H9 (cell line): ENCODE data around the gene CLDN22. TPM values are rescaled to one million over a fixed set of nuclear protein-coding genes. Genes with fewer than 3 reads are reported as not detected.

Experiments
- DNase-seq: peaks from one replicate; pipeline ENCODE4 v3.0.0-alpha.2; 2017
- H2AFZ ChIP-seq: one replicate; pipeline ENCODE4 v1.6.1; 2013; ENCODE audit warnings: mild to moderate bottlenecking, low read length, control low read depth, moderate library complexity
- H2AK5ac ChIP-seq: 2 replicates; pipeline ENCODE4 v1.6.1; 2013; ENCODE audit warnings: low read length, control low read depth, mixed read lengths; ENCODE audit not compliant: insufficient read length
- H2BK120ac ChIP-seq: one replicate; pipeline ENCODE4 v1.6.1; 2013; ENCODE audit warnings: low read depth, mild to moderate bottlenecking, low read length, control low read depth, inconsistent platforms; ENCODE audit not compliant: poor library complexity, severe bottlenecking
- H2BK12ac ChIP-seq: 2 replicates; pipeline ENCODE4 v1.6.1; 2013; ENCODE audit warnings: low read length, control low read depth, mixed read lengths, low read depth; ENCODE audit not compliant: insufficient read length
- H2BK15ac ChIP-seq: 2 replicates; pipeline ENCODE4 v1.6.1; 2013; ENCODE audit warnings: low read depth, low read length, control low read depth
- H2BK20ac ChIP-seq: one replicate; pipeline ENCODE4 v1.6.1; 2013; ENCODE audit warnings: low read depth, mild to moderate bottlenecking, low read length, control low read depth, inconsistent platforms; ENCODE audit not compliant: poor library complexity, severe bottlenecking
- H2BK5ac ChIP-seq: 2 replicates; pipeline ENCODE4 v1.6.1; 2013; ENCODE audit warnings: low read length, control low read depth, mixed read lengths; ENCODE audit not compliant: insufficient read length
- H3K14ac ChIP-seq: 2 replicates; pipeline ENCODE4 v1.6.1; 2013; ENCODE audit warnings: low read length, control low read depth; ENCODE audit not compliant: insufficient read depth
- H3K18ac ChIP-seq: 2 replicates; pipeline ENCODE4 v1.6.1; 2013; ENCODE audit warnings: low read depth, mild to moderate bottlenecking, mixed read lengths, low read length, control low read depth; ENCODE audit not compliant: insufficient read length
- H3K23ac ChIP-seq: 2 replicates; pipeline ENCODE4 v1.6.1; 2013; ENCODE audit warnings: low read length, control low read depth, mixed read lengths, low read depth; ENCODE audit not compliant: insufficient read length
- H3K23me2 ChIP-seq: 2 replicates; pipeline ENCODE4 v1.6.1; 2013; ENCODE audit warnings: low read depth, mild to moderate bottlenecking, mixed read lengths, low read length, control low read depth; ENCODE audit not compliant: insufficient read length, poor library complexity, severe bottlenecking
- H3K27ac ChIP-seq: 2 replicates; pipeline ENCODE4 v1.5.1; 2013; ENCODE audit warnings: low read length, control low read depth, mixed read lengths, low read depth; ENCODE audit not compliant: insufficient read length
- H3K27me3 ChIP-seq: 2 replicates; pipeline ENCODE4 v1.6.1; 2013; ENCODE audit warnings: low read length, control low read depth, inconsistent platforms; ENCODE audit not compliant: insufficient read depth
- H3K4ac ChIP-seq: 2 replicates; pipeline ENCODE4 v1.6.1; 2013; ENCODE audit warnings: low read depth, mild to moderate bottlenecking, control low read depth, inconsistent platforms, low read length, moderate library complexity
- H3K4me1 ChIP-seq: 2 replicates; pipeline ENCODE4 v1.6.1; 2013; ENCODE audit warnings: low read length, control low read depth, inconsistent platforms; ENCODE audit not compliant: insufficient read depth
- H3K4me2 ChIP-seq: 2 replicates; pipeline ENCODE4 v1.6.1; 2013; ENCODE audit warnings: low read length, control low read depth, mixed read lengths; ENCODE audit not compliant: insufficient read length, insufficient read depth
- H3K56ac ChIP-seq: 2 replicates; pipeline ENCODE4 v1.6.1; 2013; ENCODE audit warnings: low read depth, mild to moderate bottlenecking, mixed read lengths, low read length, control low read depth; ENCODE audit not compliant: insufficient read length
- H3K79me1 ChIP-seq: 2 replicates; pipeline ENCODE4 v1.6.1; 2013; ENCODE audit warnings: low read depth, mild to moderate bottlenecking, moderate library complexity, low read length, control low read depth, inconsistent platforms; ENCODE audit not compliant: insufficient read depth, poor library complexity, severe bottlenecking
- H3K79me2 ChIP-seq: 2 replicates; pipeline ENCODE4 v1.6.1; 2013; ENCODE audit warnings: low read length, control low read depth, inconsistent platforms; ENCODE audit not compliant: insufficient read depth
- H3K9ac ChIP-seq: 2 replicates; pipeline ENCODE4 v1.6.1; 2013; ENCODE audit warnings: low read length, control low read depth, mixed read lengths; ENCODE audit not compliant: insufficient read length; ENCODE audit errors: extremely low read depth
- H3K9me3 ChIP-seq: one replicate; pipeline ENCODE4 v1.6.1; 2013; ENCODE audit warnings: low read depth, low read length, inconsistent platforms; ENCODE audit not compliant: control insufficient read depth
- H3T11ph ChIP-seq: one replicate; pipeline ENCODE4 v1.6.1; 2013; ENCODE audit warnings: mild to moderate bottlenecking, low read length, control low read depth, inconsistent platforms
- H4K20me1 ChIP-seq: one replicate; pipeline ENCODE4 v1.6.1; 2013; ENCODE audit not compliant: control insufficient read depth, insufficient read length, insufficient read depth
- H4K5ac ChIP-seq: 2 replicates; pipeline ENCODE4 v1.6.1; 2013; ENCODE audit warnings: low read depth, mild to moderate bottlenecking, mixed read lengths, low read length, control low read depth; ENCODE audit not compliant: insufficient read length
- H4K8ac ChIP-seq: replicated peaks from 2 replicates; pipeline ENCODE4 v1.6.1; 2013; ENCODE audit warnings: low read length, control low read depth, mixed read lengths, low read depth; ENCODE audit not compliant: insufficient read length
- H4K91ac ChIP-seq: 2 replicates; pipeline ENCODE4 v1.6.1; 2013; ENCODE audit warnings: low read depth, mild to moderate bottlenecking, moderate library complexity, mixed read lengths, low read length, control low read depth; ENCODE audit not compliant: insufficient read length
- H3K27ac Mint-ChIP-seq, 3 experiments: 2 replicates in 2 of 3; 3 replicates in 1 of 3; pipeline ENCODE4 v1.8.0; 2020 to 2021; ENCODE audit warnings: mixed read lengths in 3 of 3, mild to moderate bottlenecking in 1 of 3, moderate library complexity in 1 of 3
- H3K27me3 Mint-ChIP-seq: 2 replicates; pipeline ENCODE4 v1.8.0; 2021; ENCODE audit warnings: low read depth, mild to moderate bottlenecking, moderate library complexity, mixed read lengths
- H3K36me3 Mint-ChIP-seq, 3 experiments: 2 replicates in 2 of 3; 3 replicates in 1 of 3; pipeline ENCODE4 v1.8.0; 2020 to 2021; ENCODE audit warnings: low read depth in 3 of 3, mixed read lengths in 3 of 3; ENCODE audit not compliant: insufficient read depth in 1 of 3
- H3K4me1 Mint-ChIP-seq, 2 experiments: 2 replicates each; pipeline ENCODE4 v1.8.0; 2020; ENCODE audit warnings: mixed read lengths in 2 of 2
- H3K4me3 Mint-ChIP-seq, 2 experiments: 2 replicates in 1 of 2; 3 replicates in 1 of 2; pipeline ENCODE4 v1.8.0; 2020 to 2021; ENCODE audit warnings: mild to moderate bottlenecking in 2 of 2, mixed read lengths in 2 of 2, moderate library complexity in 1 of 2
- H3K9me3 Mint-ChIP-seq, 2 experiments: 2 replicates in 1 of 2; 3 replicates in 1 of 2; pipeline ENCODE4 v1.8.0; 2020; ENCODE audit warnings: mild to moderate bottlenecking in 2 of 2, mixed read lengths in 2 of 2, moderate library complexity in 1 of 2
- WGBS: extraction: QIAGEN DNeasy Blood & Tissue Kit; methylation state at CpG from one replicate; pipeline ENCODE4 v1.1.7; 2013; ENCODE audit warnings: missing lambda C conversion rate, low lambda C conversion rate, mixed read lengths; ENCODE audit not compliant: insufficient read length; ENCODE audit errors: extremely low coverage; 5-methylcytosine and 5-hydroxymethylcytosine counted together
- total RNA-seq: library from RNA; stranded (reverse); gene quantifications from 2 replicates; pipeline ENCODE4 v1.2.1, GENCODE V29; 2021
- TF ChIP-seq, protein P1 (sequence below): fragments of 200-600 bp; sonication (generic); conservative IDR thresholded peaks from 3 replicates; pipeline ENCODE4 v1.8.0; 2021; ENCODE audit warnings: antibody characterized with exemption, mild to moderate bottlenecking

CLDN22 gene
- total RNA-seq, 1 experiment from 2014 or later = not detected

DNA sequence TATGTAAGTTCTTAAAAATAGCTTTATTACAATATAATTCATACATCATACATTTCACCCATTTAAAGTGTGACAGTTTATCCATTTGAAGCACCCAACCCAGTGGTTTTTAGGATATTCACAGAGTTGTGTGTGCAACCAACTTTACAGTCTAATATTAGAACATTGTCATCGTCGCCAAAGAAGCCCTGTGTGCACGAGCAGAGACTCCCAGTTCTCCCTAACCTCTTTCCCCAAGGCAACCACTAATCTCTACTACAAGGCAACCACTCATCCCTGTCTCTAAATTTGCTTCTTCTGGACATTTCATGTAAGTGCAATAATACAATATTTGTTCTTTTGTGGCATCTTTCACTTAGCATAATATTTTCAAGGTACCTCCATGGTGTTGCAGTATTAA lies 47.7 kb downstream of the CLDN22 start:
- Histone ChIP-seq H3K27ac (no peak overlapping the region), H2AFZ (no peak overlapping the region), H3K79me2 (no peaks in the 10 kb centered on the region), H3K4me1 (no peaks in the 10 kb centered on the region), H4K8ac (no peak overlapping the region), H3K27me3 (no peaks in the 10 kb centered on the region), H3K23ac (no peak overlapping the region), H3T11ph (no peak overlapping the region), H3K4me2 (no peak overlapping the region), H2BK5ac (no peak overlapping the region), H3K4ac (no peak overlapping the region), H2BK120ac (no peak overlapping the region), H4K20me1 (no peaks in the 10 kb centered on the region), H2BK20ac (no peak overlapping the region), H3K56ac (no peak overlapping the region), H3K14ac (no peak overlapping the region), H3K9me3 (no peaks in the 10 kb centered on the region), H3K23me2 (no peaks in the 10 kb centered on the region), H3K9ac (no peak overlapping the region), H3K79me1 (no peaks in the 10 kb centered on the region), H2BK12ac (no peak overlapping the region), H4K5ac (no peak overlapping the region), H4K91ac (no peak overlapping the region), H2BK15ac (no peak overlapping the region), H3K18ac (no peak overlapping the region), H2AK5ac (no peak overlapping the region)
- H3K9me3 Mint-ChIP-seq = peaks cover 12 to 24% of the 10 kb centered on the region in 2 experiments
- no peaks in the 10 kb centered on the region for H3K27me3 Mint-ChIP-seq
- no peak overlapping the region for H3K4me3 Mint-ChIP-seq
- WGBS = no CpG with 5 or more reads among the region's 3 CpGs
- H3K4me1 Mint-ChIP-seq = no peaks in the 10 kb centered on the region
- DNase-seq = no peak
- no peak overlapping the region for H3K27ac Mint-ChIP-seq
- H3K36me3 Mint-ChIP-seq = peaks cover 64 to 90% (median 88%) of the 10 kb centered on the region in 3 experiments
- TF ChIP-seq, protein P1, sequence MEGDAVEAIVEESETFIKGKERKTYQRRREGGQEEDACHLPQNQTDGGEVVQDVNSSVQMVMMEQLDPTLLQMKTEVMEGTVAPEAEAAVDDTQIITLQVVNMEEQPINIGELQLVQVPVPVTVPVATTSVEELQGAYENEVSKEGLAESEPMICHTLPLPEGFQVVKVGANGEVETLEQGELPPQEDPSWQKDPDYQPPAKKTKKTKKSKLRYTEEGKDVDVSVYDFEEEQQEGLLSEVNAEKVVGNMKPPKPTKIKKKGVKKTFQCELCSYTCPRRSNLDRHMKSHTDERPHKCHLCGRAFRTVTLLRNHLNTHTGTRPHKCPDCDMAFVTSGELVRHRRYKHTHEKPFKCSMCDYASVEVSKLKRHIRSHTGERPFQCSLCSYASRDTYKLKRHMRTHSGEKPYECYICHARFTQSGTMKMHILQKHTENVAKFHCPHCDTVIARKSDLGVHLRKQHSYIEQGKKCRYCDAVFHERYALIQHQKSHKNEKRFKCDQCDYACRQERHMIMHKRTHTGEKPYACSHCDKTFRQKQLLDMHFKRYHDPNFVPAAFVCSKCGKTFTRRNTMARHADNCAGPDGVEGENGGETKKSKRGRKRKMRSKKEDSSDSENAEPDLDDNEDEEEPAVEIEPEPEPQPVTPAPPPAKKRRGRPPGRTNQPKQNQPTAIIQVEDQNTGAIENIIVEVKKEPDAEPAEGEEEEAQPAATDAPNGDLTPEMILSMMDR = no peak
